ENCODE results near the gene ZIC1.

GRCh38 chr3:147371771-147372340 is 37.3 kb upstream of the ZIC1 start:
- no peak for TF ChIP-seq CTCF (IDR thresholded peaks at IDR 0.05)
- no peak for TF ChIP-seq POLR2A (IDR thresholded peaks at IDR 0.05)
- TF ChIP-seq POLR2AphosphoS5 (IDR thresholded peaks at IDR 0.05), result no peak
